HEK293 (cell line): Measurements from ENCODE around the gene PHF23.

Experiments used
- BCL11B ChIP-seq: fragments of 450-650 bp; formaldehyde crosslinking; IDR thresholded peaks from 2 replicates; pipeline ENCODE4 v1.5.1; 2016; ENCODE audit warnings: low read depth, missing biosample characterization, missing genetic modification characterization
- GLI2 ChIP-seq: fragments of 450-650 bp; formaldehyde crosslinking; IDR thresholded peaks from 2 replicates; pipeline ENCODE4; 2017; ENCODE audit warnings: missing biosample characterization, missing genetic modification characterization, low read depth, borderline replicate concordance
- GLIS1 ChIP-seq: fragments of 450-650 bp; formaldehyde crosslinking; IDR thresholded peaks from 2 replicates; pipeline ENCODE4 v1.5.1; 2016; ENCODE audit warnings: missing biosample characterization, missing genetic modification characterization
- IKZF3 ChIP-seq: fragments of 450-650 bp; IDR thresholded peaks from 2 replicates; pipeline ENCODE4 v1.5.0; 2018; ENCODE audit warnings: missing biosample characterization, mild to moderate bottlenecking, missing genetic modification characterization, moderate library complexity
- KLF9 ChIP-seq: fragments of 450-650 bp; formaldehyde crosslinking; IDR thresholded peaks from 2 replicates; pipeline ENCODE4 v1.5.1; 2016; ENCODE audit warnings: missing biosample characterization, missing genetic modification characterization, low read depth
- PRDM10 ChIP-seq: fragments of 450-650 bp; formaldehyde crosslinking; IDR thresholded peaks from 2 replicates; pipeline ENCODE4 v1.5.1; 2016; ENCODE audit warnings: missing biosample characterization, missing genetic modification characterization
- PRDM2 ChIP-seq: fragments of 450-650 bp; formaldehyde crosslinking; IDR thresholded peaks from 2 replicates; pipeline ENCODE4 v1.5.1; 2016; ENCODE audit warnings: missing biosample characterization, missing genetic modification characterization, borderline replicate concordance
- PRDM6 ChIP-seq: fragments of 450-650 bp; formaldehyde crosslinking; IDR thresholded peaks from 2 replicates; pipeline ENCODE4 v1.5.1; 2017; ENCODE audit warnings: missing biosample characterization, missing genetic modification characterization
- SCRT2 ChIP-seq: fragments of 450-650 bp; formaldehyde crosslinking; IDR thresholded peaks from 2 replicates; pipeline ENCODE4 v1.5.1; 2016; ENCODE audit warnings: missing biosample characterization, missing genetic modification characterization
- SETDB1 ChIP-seq: IDR thresholded peaks from one replicate; pipeline ENCODE4 v1.6.1; 2017; ENCODE audit warnings: mild to moderate bottlenecking, low read length, moderate library complexity, mixed read lengths; ENCODE audit not compliant: insufficient read length
- SP2 ChIP-seq: fragments of 450-650 bp; formaldehyde crosslinking; IDR thresholded peaks from 2 replicates; pipeline ENCODE4 v1.5.1; 2016; ENCODE audit warnings: missing biosample characterization, missing genetic modification characterization
- ZBTB1 ChIP-seq: fragments of 450-650 bp; formaldehyde crosslinking; IDR thresholded peaks from 2 replicates; pipeline ENCODE4 v1.5.1; 2016; ENCODE audit warnings: missing biosample characterization, missing genetic modification characterization
- ZBTB26 ChIP-seq: fragments of 450-650 bp; formaldehyde crosslinking; optimal IDR thresholded peaks from 2 replicates; pipeline ENCODE3; 2016; ENCODE audit warnings: missing biosample characterization, mild to moderate bottlenecking, missing genetic modification characterization
- ZFP3 ChIP-seq: fragments of 450-650 bp; formaldehyde crosslinking; IDR thresholded peaks from 2 replicates; pipeline ENCODE4 v1.5.1; 2016; ENCODE audit warnings: low read depth, missing biosample characterization, missing genetic modification characterization
- ZNF223 ChIP-seq: fragments of 450-650 bp; formaldehyde crosslinking; IDR thresholded peaks from 2 replicates; pipeline ENCODE4 v1.5.1; 2016; ENCODE audit warnings: missing biosample characterization, missing genetic modification characterization
- ZNF302 ChIP-seq: fragments of 450-650 bp; formaldehyde crosslinking; IDR thresholded peaks from 2 replicates; pipeline ENCODE4 v1.5.1; 2016; ENCODE audit warnings: missing biosample characterization, missing genetic modification characterization, low read depth
- ZNF335 ChIP-seq: fragments of 450-650 bp; formaldehyde crosslinking; conservative IDR thresholded peaks from 2 replicates; pipeline ENCODE4 v1.5.1; 2016; ENCODE audit warnings: missing biosample characterization, missing genetic modification characterization
- ZNF398 ChIP-seq: fragments of 450-650 bp; formaldehyde crosslinking; IDR thresholded peaks from 2 replicates; pipeline ENCODE4 v1.5.1; 2017; ENCODE audit warnings: missing biosample characterization, missing genetic modification characterization
- ZNF514 ChIP-seq: fragments of 450-650 bp; formaldehyde crosslinking; IDR thresholded peaks from 2 replicates; pipeline ENCODE4 v1.5.1; 2016; ENCODE audit warnings: missing biosample characterization, missing genetic modification characterization
- ZNF580 ChIP-seq: fragments of 450-650 bp; formaldehyde crosslinking; IDR thresholded peaks from 2 replicates; pipeline ENCODE4 v1.5.1; 2016; ENCODE audit warnings: missing biosample characterization, missing genetic modification characterization
- ZNF621 ChIP-seq: fragments of 450-650 bp; formaldehyde crosslinking; IDR thresholded peaks from 2 replicates; pipeline ENCODE4 v1.5.1; 2017; ENCODE audit warnings: missing biosample characterization, missing genetic modification characterization
- ZNF747 ChIP-seq: fragments of 450-650 bp; formaldehyde crosslinking; IDR thresholded peaks from 2 replicates; pipeline ENCODE4 v1.5.1; 2016; ENCODE audit warnings: missing biosample characterization, missing genetic modification characterization
- ZNF792 ChIP-seq: fragments of 450-650 bp; formaldehyde crosslinking; IDR thresholded peaks from 2 replicates; pipeline ENCODE4 v1.5.1; 2016; ENCODE audit warnings: missing biosample characterization, missing genetic modification characterization
- ZSCAN23 ChIP-seq: fragments of 450-650 bp; formaldehyde crosslinking; IDR thresholded peaks from 2 replicates; pipeline ENCODE4 v1.5.1; 2016; ENCODE audit warnings: missing biosample characterization, missing genetic modification characterization

Gene PHF23

GRCh38 chr17:7207120-7208001 lies 31.9 kb downstream of the PHF23 start (continued):
- TF ChIP-seq KLF9: no peak
- no peak for TF ChIP-seq PRDM6
- no peak for TF ChIP-seq SETDB1
- TF ChIP-seq ZNF580 (tag by site-specific recombination): no peak
- TF ChIP-seq ZBTB26: no peak
- 0 out of 2 replicates have a peak, but pooled peaks have one; percentile 2 for TF ChIP-seq SP2 (tag by site-specific recombination)
- no peak for TF ChIP-seq PRDM2 (tag by site-specific recombination)
- no peak for TF ChIP-seq ZBTB1 (tag by site-specific recombination)
- no peak for TF ChIP-seq ZFP3 (tag by site-specific recombination)
- no peak for TF ChIP-seq ZNF747 (tag by site-specific recombination)
- no peak for TF ChIP-seq ZNF514 (tag by site-specific recombination)
- 0 out of 2 replicates have a peak, but pooled peaks have one; percentile 29 for TF ChIP-seq SCRT2 (tag by site-specific recombination)
- no peak for TF ChIP-seq IKZF3 (tag by site-specific recombination)
- no peak for TF ChIP-seq ZNF621
- TF ChIP-seq BCL11B (tag by site-specific recombination): no peak
- TF ChIP-seq GLIS1: no peak
- 0 out of 2 replicates have a peak, but pooled peaks have one; percentile 8 for TF ChIP-seq ZNF223 (tag by site-specific recombination)
- TF ChIP-seq ZNF792 (tag by site-specific recombination): no peak
- no peak for TF ChIP-seq GLI2 (tag by site-specific recombination)
- peak; percentile 65 for TF ChIP-seq ZNF398 (tag by site-specific recombination)
- TF ChIP-seq ZSCAN23: no peak
- no peak for TF ChIP-seq PRDM10
- TF ChIP-seq ZNF335 (tag by site-specific recombination): no peak
- TF ChIP-seq ZNF302: no peak
